HEK293 (cell line): ENCODE data around the gene IGFL2.

Experiments
- CTCF ChIP-seq: fragments of 450-650 bp; formaldehyde crosslinking; IDR thresholded peaks from 2 replicates; pipeline ENCODE4 v1.5.1; 2016; ENCODE audit warnings: missing biosample characterization, missing genetic modification characterization
- PRDM4 ChIP-seq: fragments of 450-650 bp; formaldehyde crosslinking; IDR thresholded peaks from 2 replicates; pipeline ENCODE4 v1.5.1; 2017; ENCODE audit warnings: missing biosample characterization, missing genetic modification characterization
- ZBTB11 ChIP-seq: fragments of 450-650 bp; formaldehyde crosslinking; conservative IDR thresholded peaks from 2 replicates; pipeline ENCODE4 v1.5.1; 2016; ENCODE audit warnings: low read depth, missing biosample characterization, missing genetic modification characterization
- ZNF335 ChIP-seq: fragments of 450-650 bp; formaldehyde crosslinking; conservative IDR thresholded peaks from 2 replicates; pipeline ENCODE4 v1.5.1; 2016; ENCODE audit warnings: missing biosample characterization, missing genetic modification characterization
- ZNF580 ChIP-seq: fragments of 450-650 bp; formaldehyde crosslinking; IDR thresholded peaks from 2 replicates; pipeline ENCODE4 v1.5.1; 2016; ENCODE audit warnings: missing biosample characterization, missing genetic modification characterization

GRCh38 chr19:46137915-46138473 lies 10.0 kb upstream of the IGFL2 start:
- TF ChIP-seq PRDM4 (tag by site-specific recombination): no peak
- no peak for TF ChIP-seq CTCF
- no peak for TF ChIP-seq ZNF580 (tag by site-specific recombination)
- no peak for TF ChIP-seq ZNF335
- no peak for TF ChIP-seq ZBTB11 (tag by site-specific recombination)
